Non-pigmented ciliary epithelial cell (primary cell): Measurements from ENCODE around the gene AGRN.
"Not testable (repeated sequence)": the region's sequence is repeated elsewhere in the genome, so short reads cannot be mapped to it uniquely, and the experiment has no call there.

Experiments
- DNase-seq: peaks from one replicate; pipeline ENCODE4 v3.0.0-alpha.2; 2010; ENCODE audit warnings: low read depth

AGRN gene

DNA sequence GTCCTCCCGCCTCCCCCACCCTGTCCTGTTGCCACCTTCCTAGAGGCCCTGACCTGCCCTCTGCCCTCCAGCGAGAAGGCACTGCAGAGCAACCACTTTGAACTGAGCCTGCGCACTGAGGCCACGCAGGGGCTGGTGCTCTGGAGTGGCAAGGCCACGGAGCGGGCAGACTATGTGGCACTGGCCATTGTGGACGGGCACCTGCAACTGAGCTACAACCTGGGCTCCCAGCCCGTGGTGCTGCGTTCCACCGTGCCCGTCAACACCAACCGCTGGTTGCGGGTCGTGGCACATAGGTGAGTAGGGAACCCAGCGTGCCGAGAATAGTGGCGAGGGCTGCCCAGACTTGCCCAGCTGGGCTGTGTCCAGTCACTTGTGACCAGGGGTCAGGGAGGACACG is 33.8 kb downstream of the AGRN start:
- no peak for DNase-seq

DNA sequence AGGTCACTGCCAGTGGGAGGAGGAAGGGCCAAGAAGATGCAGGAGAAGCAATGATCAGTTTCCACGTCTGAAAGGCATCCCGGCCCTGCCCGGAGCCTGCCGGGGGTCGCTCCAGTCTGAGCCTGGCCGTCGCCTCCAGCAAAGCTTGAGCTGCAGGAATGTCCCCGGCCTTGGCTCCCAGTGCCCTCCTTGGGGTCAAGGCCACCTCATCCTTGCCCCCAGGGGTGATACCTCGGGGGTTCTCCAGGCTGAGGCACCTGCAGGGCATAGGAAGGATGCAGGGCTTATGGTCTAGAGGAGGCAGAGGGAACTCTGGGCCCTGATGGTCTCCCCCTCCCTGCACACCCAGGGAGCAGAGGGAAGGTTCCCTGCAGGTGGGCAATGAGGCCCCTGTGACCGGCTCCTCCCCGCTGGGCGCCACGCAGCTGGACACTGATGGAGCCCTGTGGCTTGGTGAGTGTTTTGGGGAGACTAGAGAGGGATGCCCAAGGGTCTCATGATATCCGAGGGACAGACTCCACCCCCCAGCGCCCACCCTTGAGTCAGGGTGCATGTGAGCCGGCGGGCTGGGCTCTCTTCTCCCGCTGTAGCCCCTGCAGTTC is 34.3 kb downstream of the AGRN start:
- DNase-seq, result no peak

DNA sequence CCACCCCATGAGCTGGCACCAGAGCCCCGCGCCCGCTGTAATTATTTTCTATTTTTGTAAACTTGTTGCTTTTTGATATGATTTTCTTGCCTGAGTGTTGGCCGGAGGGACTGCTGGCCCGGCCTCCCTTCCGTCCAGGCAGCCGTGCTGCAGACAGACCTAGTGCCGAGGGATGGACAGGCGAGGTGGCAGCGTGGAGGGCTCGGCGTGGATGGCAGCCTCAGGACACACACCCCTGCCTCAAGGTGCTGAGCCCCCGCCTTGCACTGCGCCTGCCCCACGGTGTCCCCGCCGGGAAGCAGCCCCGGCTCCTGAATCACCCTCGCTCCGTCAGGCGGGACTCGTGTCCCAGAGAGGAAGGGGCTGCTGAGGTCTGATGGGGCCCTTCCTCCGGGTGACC is 35.1 kb downstream of the AGRN start:
- DNase-seq, result no peak

DNA sequence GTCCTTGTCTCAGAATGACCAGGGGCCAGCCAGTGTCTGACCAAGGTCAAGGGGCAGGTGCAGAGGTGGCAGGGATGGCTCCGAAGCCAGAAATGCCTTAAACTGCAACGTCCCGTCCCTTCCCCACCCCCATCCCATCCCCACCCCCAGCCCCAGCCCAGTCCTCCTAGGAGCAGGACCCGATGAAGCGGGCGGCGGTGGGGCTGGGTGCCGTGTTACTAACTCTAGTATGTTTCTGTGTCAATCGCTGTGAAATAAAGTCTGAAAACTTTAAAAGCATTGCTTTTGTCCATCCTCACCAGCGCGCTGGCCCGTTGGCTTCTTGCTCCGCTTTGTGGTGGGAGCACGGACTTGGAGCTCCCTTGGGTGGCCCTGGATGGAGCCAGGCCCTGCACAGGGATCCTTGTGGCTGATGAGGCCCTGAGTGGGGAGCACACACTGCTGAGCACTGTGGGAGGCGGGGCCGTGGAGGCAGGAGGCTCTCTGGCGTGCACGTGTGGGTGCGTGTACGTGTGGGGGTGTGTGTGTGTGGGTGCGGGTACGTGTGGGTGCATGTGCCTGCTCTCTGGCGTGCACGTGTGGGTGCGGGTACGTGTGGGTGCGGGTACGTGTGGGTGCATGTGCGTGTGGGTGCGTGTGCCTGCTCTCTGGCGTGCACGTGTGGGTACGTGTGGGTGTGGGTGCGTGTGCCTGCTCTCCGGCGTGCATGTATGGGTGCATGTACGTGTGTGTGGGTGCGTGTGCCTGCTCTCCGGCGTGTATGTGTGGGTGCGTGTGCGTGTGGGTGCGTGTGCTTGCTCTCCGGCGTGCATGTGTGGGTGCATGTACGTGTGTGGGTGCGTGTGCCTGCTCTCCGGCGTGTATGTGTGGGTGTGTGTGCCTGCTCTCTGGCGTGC is 36.2 kb downstream of the AGRN start:
- DNase-seq, result no peak

DNA sequence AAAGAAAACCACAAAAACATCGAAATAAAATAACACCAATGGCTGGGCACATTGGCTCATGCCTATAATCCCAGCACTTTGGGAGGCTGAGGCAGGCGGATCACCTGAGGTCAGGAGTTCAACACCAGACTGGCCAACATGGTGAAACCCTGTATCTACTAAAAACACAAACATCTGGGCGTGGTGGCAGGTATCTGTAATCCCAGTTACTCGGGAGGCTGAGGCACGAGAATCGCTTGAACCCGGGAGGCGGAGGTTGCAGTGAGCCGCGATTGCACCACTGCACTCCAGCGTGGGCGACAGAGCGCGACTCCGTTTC is 37.8 kb downstream of the AGRN start:
- DNase-seq, result not testable (repeated sequence)

DNA sequence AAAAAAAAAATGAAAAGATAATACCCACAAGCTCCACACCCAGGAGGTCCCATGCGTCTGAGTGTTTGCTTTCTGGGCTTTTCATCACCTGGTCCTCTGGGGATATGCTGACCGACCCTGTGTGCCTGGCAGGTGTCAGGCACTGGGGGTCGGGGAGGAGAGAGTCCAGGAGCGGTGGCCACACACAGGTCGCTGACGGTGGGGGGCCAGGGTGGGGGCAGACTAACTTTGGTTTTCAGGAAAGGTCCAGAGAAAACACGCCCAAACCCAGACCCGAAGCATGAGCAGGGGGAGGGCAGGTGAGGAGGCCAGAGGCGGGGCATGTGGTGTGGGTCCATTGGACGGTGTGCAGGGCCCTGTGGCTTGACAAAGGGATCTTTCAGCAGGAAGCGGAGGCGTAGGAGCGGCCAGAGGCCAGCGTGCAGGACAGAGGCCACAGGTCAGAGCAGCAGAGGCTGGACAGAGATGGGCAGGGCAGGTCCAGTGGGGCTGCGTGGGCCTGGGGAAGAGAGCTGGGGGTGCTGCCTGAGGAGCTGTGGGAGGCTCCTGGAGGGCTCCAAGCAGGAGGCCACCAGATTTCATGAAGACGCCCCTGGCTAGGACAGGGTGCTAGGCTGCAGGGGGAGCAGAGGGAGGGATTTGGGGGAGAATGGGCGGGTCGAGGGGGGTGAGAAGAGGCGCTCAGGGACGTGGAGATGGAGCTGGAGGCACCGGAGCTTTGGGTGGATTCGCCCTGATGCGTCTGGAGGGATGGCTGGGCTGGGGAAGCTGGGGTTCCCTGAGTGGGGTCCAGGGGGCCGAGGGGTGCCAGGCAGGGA is 38.4 kb downstream of the AGRN start:
- no peak for DNase-seq

DNA sequence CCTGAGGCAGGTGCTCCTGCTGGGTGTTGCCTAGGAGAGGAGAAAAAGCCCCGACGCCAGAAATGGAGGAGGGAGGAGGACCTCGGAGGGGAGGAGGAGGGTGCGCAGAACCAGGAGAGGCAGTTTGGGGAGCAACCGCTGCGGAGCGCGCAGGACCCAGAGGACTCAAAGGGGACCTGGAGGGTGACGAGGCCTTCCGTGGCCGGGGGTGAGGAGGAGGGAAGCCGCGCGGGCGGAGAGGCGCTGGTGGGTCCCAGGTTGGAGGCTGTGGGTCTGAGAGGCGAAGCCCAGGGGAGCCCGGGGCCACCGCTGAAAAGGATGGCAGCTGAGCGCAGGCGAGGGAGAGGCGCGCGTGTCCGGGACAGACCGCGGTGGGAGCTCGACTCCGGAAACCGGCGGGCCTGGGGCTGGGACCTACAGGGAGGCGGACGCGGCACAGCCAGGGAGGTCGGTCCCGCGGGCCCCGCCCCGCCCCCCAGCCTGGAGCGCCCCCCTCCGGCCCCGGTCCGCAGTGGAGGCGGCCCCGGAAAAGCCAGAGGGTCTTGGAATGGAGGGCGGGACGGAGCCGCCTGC is 39.1 kb downstream of the AGRN start:
- no peak for DNase-seq

DNA sequence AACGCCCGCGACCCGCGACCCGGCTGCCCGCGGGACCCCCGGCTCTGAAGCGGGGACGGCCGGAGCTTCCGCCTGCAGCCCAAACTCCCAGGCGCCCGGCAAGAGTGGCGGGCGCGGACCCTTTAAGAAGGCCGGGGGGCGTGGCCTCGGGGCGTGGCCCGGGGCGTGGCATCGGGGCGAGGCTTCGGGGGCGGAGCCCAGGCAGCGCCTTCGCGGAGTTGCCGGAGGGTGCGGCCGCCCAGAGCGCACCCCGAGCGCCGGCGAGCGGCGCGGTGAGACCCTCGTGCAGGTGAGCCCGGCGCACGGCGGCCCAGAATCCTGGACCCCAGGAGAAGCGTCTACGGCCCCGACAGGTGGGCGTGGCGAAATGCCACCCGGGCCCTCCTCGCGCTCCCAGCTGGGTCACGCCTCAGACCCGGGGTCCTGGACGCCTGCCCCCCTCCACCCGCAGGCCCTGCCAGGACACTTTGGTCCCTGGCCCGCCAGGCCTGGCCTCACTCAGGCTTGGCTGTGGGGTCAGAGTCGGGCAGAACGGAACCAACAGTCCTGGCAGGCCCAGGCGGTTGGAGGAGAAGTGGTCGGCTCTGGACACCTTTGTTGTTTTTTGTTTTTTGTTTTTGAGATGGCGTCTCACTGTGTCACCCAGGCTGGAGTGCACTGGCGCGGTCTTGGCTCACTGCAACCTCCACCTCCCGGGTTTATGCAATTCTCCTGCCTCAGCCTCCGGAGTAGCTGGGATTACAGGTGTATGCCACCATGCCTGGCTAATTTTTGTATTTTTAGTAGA is 39.8 kb downstream of the AGRN start:
- no peak for DNase-seq

DNA sequence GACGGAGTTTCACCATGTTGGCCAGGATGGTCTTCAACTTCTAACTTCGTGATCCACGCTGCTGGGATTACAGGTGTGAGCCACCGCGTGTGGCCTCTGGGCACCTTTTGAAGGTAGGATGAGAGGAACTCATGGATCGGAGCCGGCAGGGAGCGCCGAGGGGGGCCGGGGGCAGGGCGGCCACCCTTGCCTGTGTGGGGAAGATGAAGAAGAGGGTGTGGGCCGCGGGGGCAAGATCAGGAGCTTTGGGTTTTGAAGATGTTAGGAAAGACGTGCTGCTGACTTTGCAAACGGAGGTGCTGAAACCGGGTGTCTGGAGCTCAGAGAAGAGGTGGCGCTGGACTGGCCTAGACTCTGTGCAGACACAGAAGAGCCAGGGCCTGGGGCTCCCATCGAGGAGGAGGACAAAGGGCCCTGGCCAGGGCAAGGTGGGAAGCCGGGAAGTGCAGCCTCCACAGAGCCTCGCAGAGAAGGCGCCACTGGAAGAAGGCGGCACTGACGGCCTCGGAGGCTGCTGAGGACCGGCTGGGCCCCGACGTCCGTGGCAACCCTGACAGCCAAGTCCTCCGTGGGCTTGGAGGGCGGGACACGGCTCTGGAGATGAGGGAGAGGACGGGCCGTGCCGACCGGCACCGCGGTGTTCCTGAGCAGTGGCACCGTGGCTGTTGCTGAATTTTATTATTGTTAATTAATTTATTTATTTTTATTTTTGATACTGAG is 40.5 kb downstream of the AGRN start:
- DNase-seq, result no peak

DNA sequence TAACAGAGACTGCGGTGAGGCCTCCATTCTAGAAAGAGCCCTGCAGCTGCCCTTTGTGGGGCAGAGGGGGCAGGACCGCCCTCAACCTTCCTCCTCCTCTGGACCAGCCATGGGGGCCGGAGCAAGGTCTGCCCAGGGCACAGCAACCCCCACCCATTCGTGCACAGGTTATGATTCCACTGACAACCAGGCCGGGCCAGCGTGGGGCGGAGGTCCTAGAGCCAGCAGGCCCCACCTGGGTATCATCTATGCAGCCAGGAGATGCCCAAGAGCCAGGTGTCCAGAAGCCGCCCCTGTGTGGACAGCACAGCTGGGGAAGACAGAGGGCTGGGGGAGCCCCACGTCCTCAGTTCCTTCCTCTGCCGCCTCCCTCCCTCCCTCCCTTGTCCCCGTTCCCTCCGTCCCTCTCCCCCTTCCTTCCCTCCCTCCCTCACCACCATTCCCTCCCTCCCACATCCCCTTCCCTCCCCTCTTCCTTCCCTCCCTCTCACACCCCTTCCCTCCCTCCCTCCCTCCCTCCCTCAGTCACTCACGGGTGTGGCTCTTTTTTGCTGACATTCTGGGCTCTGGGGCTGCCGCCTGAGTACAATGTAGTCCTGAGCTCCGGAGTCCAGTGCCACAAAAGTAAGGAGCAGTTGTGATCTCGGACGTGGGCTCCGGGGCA is 41.9 kb downstream of the AGRN start:
- DNase-seq, result no peak

DNA sequence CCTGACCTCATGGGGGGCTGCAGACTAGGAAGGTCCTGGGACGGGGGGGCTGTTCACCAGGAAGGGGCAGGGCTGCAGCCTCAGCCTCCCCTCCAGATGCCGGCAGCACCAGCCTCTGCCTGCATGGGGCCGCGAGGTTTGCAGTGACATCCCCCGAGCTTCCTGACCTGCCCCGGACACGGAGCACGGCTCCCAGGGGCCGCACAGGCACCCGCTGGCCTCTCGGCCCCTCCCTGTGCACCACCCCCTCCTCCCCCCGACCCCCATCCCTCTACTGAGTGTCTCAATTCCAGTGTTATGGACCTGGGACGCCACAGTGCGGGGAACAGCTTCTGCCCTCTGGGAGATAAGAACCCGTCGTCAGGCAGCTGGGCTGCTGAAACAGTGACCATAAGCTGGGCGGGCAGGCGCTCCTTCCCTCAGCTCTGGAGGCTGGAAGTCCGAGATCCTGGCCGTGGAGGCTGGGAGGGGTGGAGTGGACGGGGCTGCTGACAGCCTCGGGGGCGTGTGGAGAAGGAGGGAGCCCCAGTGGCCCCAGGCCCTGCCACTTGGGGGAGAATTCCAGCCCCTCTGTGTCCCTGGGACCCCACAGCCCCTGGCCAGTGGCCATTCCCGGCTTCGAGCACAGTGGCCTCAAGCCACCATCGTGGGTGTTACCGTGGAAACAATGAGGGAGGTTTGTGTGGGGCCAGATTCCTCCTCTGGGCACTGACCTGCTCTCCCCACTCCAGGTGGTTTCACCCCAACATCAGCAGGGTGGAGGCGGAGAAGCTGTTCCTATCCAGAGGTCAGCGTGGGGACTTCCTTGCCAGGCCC is 42.6 kb downstream of the AGRN start:
- DNase-seq, result no peak

DNA sequence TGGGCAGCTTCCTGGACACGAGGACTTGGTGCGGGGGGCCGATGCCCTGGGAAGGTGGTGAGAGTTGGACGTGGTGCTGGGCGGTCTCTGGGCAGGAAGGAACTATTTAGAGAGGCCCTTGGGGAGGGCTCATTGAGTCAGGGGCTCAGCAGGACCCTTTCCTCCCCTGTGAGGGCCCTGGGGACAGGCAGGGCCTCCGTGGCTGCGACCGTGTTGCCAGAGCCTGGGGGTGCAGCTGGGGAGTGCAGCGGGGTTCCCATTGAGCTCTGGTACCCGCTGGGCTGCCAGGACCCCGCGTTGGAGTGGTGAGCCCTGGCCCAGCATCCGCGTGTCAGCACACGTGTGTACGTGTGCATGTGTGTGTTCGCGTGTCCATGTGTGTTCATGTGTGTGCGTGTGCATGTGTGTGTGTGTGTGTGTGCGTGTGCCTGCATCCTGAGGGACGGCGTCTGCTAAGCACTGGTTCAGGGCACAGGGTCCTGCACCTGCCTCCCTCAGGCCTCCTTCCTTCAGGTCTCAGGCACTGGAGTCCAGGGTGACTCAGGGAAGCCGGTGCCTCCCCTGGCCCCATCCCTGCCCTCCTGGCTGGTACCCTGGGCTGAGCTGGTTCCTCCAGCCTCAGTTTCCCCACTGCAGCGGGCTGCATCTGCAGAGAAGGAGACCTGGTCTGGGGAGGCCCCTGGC is 43.5 kb downstream of the AGRN start:
- DNase-seq, result no peak

DNA sequence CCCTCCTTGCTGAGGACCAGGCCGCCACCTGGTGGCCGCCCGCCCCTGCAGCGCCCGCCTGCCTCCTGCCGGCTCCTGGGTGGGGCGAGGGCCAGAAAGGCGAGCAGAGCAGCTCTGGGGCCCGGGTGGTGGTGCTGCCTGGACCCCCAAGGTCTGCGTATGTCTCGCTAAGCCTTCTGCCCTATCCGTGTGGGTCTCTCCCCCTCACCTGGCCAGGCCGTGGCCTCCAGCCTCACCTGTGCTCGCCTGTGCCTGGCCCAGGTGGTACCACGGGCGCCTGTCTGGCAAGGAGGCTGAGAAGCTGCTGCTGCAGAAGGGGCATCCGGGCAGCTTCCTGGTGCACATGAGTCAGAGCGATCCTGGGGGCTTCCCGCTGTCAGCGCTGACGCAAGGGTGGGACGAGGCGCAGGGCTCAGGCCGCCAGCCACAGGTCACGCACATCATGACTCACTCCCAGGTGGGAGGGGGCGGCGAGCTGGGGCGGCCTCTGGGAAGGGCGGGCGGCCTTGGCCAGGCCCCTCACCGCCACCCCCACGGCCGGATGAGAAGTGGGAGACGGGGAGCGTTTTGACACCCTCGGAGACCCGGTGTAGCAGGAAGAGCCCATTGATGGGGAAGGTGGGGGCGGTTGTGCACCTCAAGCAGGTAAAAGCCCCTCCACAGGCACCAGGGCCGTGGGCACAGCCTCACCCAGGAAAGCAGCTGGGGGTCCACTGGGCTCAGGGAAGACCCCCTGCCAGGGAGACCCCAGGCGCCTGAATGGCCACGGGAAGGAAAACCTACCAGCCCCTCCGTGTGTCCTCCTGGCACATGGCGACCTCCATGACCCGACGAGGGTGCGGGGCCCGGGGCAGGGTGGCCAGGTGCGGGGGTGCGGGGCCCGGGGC is 44.3 kb downstream of the AGRN start:
- DNase-seq, result peak; percentile 28

DNA sequence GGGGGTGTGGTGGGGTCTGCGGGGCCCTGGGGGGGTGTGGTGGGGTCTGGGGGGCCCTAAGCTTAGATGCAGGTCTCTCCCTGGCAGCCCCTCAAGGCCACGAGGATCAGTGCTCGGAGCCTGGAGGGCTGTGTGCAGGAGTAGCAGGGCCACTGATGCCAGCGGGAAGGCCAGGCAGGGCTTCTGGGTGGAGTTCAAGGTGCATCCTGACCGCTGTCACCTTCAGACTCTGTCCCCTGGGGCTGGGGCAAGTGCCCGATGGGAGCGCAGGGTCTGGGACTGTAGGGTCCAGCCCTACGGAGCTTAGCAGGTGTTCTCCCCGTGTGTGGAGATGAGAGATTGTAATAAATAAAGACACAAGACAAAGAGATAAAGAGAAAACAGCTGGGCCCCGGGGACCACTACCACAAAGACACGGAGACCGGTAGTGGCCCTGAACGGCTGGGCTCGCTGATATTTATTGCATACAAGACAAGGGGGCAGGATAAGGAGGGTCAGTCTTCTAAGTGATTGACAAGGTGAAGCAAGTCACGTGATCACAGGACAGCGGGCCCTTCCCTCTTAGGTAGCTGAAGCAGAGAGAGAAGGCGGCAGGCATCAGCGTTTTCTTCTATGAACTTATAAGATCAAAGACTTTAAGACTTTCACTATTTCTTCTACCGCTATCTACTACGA is 45.5 kb downstream of the AGRN start:
- no peak for DNase-seq

DNA sequence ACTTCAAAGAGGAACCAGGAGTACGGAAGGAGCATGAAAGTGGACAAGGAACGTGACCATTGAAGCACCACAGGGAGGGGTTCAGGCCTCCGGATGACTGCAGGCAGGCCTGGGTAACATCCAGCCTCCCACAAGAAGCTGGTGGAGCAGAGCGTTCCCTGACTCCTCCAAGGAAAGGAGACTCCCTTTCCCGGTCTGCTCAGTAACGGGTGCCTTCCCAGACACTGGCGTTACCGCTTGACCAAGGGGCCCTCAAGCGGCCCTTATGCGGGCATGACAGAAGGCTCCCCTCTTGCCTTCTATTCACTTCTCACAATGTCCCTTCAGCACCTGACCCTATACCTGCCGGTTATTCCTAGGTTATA is 46.0 kb downstream of the AGRN start:
- not testable (repeated sequence) for DNase-seq

DNA sequence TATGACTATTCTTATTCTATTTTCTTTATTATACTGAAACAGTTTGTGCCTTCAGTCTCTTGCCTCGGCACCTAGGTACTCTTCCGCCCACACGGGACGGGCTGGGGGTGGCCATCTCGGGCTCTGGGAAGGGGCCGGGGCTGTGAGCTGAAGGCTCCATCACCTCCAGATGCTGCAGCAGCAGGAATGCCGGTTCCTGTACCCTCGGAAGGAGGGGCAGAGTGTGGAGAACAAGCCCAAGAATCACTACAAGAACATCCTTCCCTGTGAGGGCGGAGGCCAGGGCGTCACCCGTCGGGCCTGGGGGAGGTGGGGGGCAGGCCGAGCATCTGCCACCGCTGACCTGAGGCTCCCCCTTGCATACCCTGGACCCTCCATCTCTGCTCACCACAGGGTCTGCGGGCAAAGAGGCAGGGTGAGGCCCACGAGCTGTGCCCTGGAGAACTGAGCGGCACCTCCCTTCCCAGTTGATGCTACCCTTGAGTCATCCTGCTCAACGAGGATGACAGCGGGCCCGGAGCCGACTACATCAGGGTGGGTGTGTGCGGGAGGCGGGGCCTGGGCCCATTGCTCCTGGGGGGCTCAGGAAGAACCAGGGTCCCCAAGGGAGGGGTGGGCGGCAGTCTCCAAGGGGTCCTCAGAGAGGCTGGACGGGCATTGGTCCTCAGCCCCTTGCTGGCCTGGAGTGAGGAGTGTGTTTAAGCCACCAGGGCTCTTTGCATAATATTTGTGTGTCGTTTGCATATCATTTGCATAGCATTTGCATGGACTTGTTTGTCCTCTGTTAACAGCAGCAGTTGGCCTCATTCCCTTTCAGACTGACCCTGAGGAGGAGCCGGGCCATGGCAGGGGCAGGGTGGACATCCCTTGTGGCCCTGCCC is 46.7 kb downstream of the AGRN start:
- DNase-seq, result no peak
